22Rv1 (cell line): Measurements from ENCODE around the gene WDR33.
"Not testable (repeated sequence)": the region's sequence is repeated elsewhere in the genome, so short reads cannot be mapped to it uniquely, and the experiment has no call there.

Experiments
- H3K27ac ChIP-seq: fragments of 450-650 bp; 2 replicates; pipeline ENCODE4 v1.5.1; 2017
- ZFX ChIP-seq: fragments of 450-650 bp; IDR thresholded peaks from 2 replicates; pipeline ENCODE4 v1.6.1; 2017; ENCODE audit warnings: antibody characterized with exemption, borderline replicate concordance
- TF ChIP-seq, protein P1 (sequence below): fragments of 450-650 bp; IDR thresholded peaks from 2 replicates; pipeline ENCODE4 v1.5.1; 2017; ENCODE audit warnings: mild to moderate bottlenecking

WDR33 gene

DNA sequence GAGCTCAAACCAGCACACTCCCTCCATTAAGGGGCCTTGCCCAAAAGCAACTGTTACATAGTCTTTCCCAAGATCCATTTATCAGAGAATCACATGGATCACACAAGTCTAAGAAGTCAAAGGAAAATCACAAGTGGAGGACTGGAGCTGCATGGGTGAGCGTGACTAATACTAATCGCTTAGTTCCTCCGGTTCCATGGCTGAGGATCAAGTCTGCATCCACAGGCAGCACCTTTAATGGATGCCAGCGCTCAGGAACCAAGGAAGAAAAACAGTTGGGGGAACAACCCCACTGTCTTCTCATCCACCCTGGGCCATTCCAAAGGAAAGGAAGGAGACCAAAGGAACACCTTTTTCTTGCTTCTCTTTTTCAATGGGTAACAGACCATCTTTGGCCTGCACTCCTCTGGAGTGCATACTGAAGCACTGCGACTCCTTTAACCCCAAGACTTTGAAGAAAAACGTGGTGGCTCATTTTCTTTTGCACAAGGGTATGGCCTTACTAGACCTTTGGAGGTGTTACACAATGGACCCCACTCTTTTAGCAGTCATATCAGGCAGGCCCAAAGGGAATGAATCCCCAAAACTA lies 9.2 kb upstream of the WDR33 start:
- TF ChIP-seq ZFX, result no peak
- TF ChIP-seq, protein P1, sequence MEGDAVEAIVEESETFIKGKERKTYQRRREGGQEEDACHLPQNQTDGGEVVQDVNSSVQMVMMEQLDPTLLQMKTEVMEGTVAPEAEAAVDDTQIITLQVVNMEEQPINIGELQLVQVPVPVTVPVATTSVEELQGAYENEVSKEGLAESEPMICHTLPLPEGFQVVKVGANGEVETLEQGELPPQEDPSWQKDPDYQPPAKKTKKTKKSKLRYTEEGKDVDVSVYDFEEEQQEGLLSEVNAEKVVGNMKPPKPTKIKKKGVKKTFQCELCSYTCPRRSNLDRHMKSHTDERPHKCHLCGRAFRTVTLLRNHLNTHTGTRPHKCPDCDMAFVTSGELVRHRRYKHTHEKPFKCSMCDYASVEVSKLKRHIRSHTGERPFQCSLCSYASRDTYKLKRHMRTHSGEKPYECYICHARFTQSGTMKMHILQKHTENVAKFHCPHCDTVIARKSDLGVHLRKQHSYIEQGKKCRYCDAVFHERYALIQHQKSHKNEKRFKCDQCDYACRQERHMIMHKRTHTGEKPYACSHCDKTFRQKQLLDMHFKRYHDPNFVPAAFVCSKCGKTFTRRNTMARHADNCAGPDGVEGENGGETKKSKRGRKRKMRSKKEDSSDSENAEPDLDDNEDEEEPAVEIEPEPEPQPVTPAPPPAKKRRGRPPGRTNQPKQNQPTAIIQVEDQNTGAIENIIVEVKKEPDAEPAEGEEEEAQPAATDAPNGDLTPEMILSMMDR, result no peak
- no peak overlapping the region for H3K27ac ChIP-seq

DNA sequence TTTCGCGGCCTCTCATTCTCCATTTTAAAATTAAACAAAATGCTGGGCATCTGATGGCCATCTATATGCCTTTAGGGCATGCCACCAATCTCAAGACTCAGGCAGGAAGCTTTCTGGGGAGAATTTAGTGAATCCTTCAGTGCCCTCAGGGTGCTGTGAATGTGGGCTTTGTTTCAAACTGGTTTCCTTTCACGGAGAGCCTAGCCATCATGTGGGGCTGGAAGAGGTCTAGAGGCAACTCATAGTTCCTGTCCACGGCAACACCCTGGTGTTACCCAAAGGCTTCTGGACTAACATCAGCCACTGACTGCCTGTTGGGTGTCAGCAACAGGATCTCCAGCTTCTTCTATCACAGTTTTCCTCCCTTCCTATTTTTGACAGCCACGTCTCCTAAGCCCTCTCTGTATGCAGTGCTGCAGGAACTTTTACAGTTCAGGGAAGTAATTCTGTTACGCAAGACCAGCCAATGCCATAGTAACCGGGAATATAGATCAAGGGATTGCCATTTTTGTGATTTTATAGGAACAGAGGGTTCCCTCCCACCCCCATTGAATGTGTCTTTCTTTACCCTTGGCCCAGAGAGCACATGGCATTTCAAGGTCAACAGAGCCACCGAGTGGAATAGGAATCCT lies 7.9 kb upstream of the WDR33 start:
- TF ChIP-seq, protein P1, result no peak
- no peak for TF ChIP-seq ZFX
- no peak overlapping the region for H3K27ac ChIP-seq

DNA sequence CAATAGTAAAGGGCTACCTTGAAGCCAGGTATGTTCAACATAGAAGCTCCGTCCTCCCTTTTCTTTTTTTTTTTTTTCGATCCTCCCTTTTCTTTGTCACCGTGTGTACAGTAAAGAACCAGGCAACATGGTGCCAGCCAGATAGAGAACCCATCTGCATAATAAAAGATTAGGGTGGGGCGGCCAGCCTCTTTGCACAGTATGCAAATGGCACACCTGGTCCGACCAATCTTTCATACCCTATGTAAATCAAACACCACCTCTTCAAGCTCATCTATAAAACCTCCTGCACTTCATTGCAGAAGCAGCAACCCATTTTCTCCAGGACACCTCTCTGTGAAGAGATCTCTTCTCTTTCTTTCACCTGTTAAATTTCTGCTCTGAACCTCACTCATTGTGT lies 7.3 kb upstream of the WDR33 start:
- TF ChIP-seq ZFX, result no peak
- TF ChIP-seq, protein P1, result no peak
- H3K27ac ChIP-seq, result peak overlapping the region; percentile 5; the same call in 1 of the 2 replicates

DNA sequence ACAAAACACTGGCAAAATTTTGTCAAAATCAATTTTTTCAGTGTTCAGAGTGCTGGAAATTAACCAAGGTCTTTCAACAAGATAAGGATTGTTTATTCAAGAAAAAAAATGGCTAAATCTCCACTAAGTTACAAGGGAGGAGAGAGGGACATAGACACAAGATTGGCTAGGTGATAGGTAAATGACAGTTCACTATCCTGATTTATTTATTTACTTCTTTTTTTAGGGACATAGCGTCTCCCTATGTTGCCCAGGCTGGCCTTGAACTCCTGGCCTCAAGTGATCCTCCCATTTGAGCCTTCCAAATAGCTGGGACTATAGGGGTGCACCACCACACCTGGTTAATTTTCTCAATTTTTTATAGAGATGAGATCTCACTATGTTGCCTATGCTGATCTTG lies 3.7 kb upstream of the WDR33 start:
- TF ChIP-seq ZFX, result no peak
- TF ChIP-seq, protein P1, result no peak

DNA sequence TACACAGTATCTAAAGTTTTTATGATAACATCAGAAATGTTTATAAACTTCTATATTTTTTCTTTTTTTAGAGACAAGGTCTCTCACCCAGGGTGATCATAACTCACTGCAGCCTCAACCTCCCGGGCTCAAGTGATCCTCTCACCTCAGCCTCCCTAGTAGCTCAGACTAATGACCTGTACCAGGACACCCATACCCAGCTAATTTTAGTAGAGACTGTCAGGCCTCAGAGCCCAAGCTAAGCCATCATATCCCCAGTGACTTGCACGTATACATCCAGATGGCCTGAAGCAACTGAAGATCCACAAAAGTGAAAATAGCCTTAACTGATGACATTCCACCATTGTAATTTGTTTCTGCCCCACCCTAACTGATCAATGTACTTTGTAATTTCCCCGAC lies 1.5 kb upstream of the WDR33 start:
- not testable (repeated sequence) for H3K27ac ChIP-seq

More for the DNA sequence above, 3.7 kb upstream of the WDR33 start:
- no peak overlapping the region for H3K27ac ChIP-seq

DNA sequence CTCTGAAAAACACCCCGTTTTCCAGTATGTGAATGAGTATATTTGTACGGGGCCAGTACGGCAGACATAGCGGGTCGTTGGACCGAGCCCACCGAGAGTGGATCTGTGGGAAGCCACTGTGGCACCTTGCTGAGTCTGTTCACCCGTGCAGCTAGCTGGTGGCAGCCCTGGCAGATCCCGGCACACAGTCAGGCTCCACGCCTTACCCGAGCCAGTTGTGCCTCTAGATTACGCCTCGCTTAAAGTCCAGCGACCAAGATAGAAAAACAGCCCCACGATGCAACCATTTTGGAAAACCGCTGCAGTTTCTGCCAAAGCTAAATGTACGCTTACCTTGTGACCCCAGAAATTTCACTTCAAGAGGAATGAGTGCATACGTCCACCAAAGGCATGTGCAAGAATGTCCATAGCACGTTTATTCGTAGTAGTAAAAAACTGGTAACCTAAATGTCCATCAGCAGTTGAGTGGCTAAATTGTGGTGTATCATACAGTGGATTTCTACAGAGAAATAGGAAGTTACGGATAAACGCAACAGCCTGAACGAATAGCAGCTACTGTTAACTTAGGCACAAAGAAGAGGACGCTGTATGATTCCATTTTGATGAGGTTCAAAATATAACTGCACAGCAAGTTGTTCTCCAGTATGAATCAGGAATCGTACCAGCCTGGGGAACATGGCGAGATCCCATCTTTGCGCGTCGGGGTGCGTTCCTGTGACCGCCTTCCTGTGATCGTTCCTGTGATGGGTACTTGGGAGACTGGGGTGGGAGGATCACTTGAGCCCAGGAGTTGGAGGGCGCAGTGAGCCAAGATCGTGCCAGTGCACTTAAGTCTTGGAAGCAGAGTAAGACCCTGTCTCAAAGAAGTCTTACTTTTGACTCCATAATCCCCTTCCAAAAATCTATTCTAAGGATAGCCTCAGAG lies 688 bp upstream of the WDR33 start:
- H3K27ac ChIP-seq, result peak overlapping the region; percentile 74
- TF ChIP-seq, protein P1, result no peak
- TF ChIP-seq ZFX, result no peak

DNA sequence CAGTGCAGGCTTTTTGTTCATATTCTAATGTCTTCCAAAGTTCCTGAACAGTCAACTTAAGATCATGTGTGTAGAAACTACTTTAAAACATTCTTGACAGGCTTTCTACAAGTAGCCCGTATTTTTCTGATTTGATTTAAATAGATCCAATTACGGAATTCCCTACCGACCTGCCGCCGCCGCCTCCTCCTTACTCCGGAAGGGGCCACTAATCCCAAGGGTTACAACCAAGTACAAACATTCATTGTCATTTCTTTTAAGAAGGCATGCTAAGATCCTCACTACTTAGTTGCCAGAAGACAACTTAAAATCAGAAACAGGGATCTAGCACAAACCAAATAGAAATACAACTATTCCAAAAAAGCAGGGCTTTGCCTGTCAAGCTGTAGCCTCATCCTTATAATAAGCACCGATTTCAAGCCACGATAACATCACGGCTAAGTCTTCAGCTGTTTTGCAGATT lies 784 bp downstream of the WDR33 start:
- H3K27ac ChIP-seq, result peak overlapping the region; percentile 74
- no peak for TF ChIP-seq ZFX
